Measurements from ENCODE around the gene NUP214.

- TF ChIP-seq SP1 (IDR thresholded peaks at IDR 0.05) (no peak), ARNT (IDR thresholded peaks at IDR 0.05) (no peak), HDGF (IDR thresholded peaks at IDR 0.05; ENCODE audit: borderline replicate concordance) (no peak), ELF4 (IDR thresholded peaks at IDR 0.05) (no peak), FOXM1 (IDR thresholded peaks at IDR 0.05; ENCODE audit: borderline replicate concordance) (no peak)
Observed at GRCh38 chr9:131193051-131193450, 67.7 kb downstream of the NUP214 start.
